Measurements from ENCODE around the gene VEZT.

DNA sequence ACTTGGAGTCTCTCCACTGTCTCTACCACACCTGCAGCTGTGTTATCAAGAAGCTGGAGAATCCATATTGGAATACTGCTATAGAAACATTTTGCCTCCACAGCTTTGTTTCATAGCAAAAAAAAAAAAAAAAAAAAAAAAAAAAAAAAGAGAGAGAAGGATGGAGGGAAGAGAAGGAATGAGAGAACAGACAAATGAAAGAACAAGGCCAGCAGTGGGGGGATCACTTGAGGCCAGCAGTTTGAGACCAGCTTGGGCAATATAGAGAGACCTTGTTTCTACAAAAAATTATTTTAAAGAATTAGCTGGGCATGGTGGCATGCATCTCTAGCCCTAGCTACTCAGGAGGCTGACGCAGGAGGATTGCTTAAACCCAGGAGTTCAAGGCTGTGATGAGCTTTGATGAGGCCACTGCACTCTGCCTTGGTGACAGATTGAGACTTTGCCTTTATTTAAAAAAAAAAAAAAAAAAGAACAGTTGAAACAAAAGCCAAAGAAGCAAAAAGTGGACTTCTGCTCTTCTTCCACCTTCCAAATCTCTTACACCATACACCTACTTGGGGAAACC is 8.1 kb downstream of the VEZT start:
- no peak for TF ChIP-seq ZNF384 (IDR thresholded peaks at IDR 0.05; ENCODE audit: borderline replicate concordance, low read depth, low read length)
- TF ChIP-seq GABPA (IDR thresholded peaks at IDR 0.05; ENCODE audit: low read depth): no peak
- TF ChIP-seq POLR2A (IDR thresholded peaks at IDR 0.05; ENCODE audit: low read depth, low read length): no peak
- no peak for TF ChIP-seq HDGF (IDR thresholded peaks at IDR 0.05)
- TF ChIP-seq, protein P1, sequence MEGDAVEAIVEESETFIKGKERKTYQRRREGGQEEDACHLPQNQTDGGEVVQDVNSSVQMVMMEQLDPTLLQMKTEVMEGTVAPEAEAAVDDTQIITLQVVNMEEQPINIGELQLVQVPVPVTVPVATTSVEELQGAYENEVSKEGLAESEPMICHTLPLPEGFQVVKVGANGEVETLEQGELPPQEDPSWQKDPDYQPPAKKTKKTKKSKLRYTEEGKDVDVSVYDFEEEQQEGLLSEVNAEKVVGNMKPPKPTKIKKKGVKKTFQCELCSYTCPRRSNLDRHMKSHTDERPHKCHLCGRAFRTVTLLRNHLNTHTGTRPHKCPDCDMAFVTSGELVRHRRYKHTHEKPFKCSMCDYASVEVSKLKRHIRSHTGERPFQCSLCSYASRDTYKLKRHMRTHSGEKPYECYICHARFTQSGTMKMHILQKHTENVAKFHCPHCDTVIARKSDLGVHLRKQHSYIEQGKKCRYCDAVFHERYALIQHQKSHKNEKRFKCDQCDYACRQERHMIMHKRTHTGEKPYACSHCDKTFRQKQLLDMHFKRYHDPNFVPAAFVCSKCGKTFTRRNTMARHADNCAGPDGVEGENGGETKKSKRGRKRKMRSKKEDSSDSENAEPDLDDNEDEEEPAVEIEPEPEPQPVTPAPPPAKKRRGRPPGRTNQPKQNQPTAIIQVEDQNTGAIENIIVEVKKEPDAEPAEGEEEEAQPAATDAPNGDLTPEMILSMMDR (IDR thresholded peaks at IDR 0.05 in 2 of 3, conservative IDR thresholded peaks at IDR 0.05 in 1 of 3; ENCODE audit: control insufficient read depth in 2 of 3, extremely low read depth in 1 of 3, insufficient read depth in 1 of 3, low read depth in 3 of 3, low read length in 3 of 3): no peak
- no peak for TF ChIP-seq RAD51 (IDR thresholded peaks at IDR 0.05)
